Measurements from ENCODE around the gene SHC4.
A peak's percentile ranks its signal among the peaks of the same experiment; 100 is the strongest.
"Not testable (repeated sequence)": the region's sequence is repeated elsewhere in the genome, so short reads cannot be mapped to it uniquely, and the experiment has no call there.

SHC4 gene

DNA sequence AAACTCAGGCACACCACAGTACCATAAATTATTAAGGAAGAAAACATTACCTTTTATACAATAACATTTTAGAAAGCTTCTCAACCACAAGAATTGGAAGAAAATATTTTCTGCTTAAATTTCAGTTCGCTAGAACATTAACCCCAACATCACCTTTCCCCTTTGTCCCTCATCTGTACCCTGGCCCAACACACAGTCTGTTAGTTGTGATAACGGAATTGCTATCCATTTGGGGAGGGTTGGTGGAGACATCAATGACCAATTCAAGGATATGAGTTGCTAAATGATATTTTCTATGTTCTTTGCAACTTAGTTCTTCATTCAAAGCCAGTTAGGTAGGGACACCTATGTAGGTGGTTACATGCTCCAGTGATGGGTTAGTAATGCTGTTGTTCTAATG, 80.0 kb downstream of the SHC4 start:
- no peak for DNase-seq (ENCODE audit: low read depth, low spot score)

DNA sequence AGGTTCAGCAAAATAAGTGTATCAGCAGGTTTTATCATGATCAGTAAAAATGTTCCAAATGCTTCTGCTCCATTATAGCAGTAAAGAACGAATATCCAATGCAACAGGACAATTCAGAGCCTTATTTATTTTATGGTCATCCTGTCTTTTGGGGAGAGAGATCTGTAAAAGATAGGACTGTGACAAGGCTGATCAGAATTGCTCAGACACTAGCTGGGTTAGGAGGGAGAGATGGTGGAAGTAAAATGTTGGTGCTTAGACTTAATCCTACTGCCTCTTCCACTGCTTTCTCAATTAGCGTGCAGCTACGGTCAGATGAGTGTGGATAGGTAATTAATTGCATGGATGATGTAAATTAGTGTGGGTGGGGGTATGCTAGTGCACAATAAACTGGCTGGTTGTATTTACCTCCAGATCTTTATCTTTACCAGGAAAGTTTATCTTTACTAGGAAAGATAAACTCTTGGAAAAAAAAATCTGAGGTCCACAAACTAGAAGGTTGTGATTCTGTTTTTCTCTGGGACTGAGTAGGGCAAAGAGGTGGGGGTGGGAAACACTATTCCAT, 83.6 kb downstream of the SHC4 start:
- no peak for DNase-seq (ENCODE audit: low read depth, low spot score)

DNA sequence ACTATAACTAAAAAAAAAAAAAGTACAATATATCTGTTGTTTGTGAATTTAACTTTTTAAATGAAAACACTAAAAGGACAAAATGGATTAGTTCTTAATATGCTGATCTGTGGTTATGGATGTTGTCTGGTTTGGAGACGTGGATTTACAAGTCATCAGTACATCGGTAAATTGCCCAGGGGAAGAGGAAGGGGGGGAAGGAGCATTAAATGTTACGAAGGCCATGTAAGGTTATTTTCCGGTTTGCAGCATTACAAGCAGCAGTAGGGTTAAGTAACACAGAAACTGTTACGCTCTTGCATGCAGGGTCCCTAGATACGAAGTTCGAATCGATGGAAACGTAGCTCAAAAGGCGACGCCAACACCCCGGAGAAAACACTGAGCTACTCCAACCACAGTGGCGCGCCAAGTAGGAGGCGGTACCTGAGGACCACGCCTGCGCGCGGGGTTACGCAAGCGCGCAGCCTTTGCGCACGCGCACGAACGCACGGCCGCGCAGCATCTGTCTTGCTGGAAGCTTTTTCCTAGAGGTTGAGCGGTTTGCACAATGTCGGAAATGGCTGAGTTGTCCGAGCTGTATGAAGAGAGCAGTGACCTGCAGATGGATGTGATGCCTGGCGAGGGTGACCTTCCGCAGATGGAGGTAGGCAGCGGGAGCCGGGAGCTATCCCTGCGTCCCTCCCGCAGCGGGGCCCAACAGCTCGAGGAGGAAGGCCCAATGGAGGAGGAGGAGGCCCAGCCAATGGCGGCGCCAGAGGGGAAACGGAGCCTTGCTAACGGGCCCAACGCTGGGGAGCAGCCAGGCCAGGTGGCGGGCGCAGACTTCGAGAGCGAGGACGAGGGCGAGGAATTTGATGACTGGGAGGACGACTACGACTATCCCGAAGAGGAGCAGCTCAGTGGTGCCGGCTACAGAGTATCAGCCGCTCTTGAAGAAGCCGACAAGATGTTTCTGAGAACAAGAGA, 85.8 kb downstream of the SHC4 start, which contains the start of gene EID1:
Gene EID1, plus strand, starts transcription at position 505 of the 966 bp plus-strand sequence. Its CDS starts 43 bp downstream, at position 548.
- DNase-seq (ENCODE audit: low read depth, low spot score) = peak; percentile 91

DNA sequence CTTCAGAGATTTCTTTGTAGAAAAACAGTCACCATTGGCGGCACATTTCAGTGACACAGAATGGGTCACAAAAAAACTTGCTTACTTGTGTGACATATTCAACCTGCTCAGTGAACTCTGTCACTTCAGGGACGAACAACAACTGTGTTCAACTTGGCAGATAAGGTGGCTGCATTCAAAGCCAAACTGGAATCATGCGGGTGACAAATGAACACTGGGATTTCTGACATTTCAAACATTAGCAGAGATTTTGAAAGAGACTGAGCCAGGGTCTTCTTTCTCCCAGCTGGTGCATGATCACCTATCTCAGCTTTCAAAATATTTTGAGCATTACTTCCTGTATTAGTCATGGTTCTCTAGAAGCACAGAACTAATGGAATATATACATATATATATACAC, 87.7 kb downstream of the SHC4 start:
- no peak for DNase-seq (ENCODE audit: low read depth, low spot score)

DNA sequence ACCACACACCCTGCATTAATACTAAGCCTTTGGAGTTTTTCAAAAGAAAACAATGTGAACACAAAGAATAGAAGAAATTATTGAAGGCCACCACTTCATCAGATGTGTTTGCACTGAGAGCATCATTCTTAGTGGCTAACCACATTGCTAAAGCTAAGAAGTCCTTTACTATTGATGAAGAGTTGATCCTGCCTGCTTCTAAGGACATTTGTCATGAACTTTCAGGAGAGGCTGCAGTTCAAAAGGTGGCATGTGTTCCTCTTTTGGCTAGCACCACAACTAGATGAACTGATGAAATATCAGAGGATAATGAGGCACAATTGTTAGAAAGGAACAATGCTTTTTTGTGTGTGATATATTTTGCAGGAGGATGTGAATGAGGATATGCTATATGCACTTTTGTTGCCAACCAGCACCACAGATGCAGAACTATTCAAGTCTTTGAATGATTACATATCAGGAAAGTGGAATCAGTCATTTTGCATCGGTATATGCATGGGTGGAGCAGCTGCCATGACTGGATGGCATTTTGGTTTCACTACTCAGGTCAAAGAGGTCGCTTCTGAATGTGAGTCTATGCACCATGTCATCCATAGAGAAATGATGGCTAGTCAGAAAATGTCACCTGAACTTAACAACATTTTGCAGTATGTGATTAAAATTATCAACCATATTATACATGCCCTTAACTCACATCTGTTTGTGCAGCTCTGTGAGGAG, 88.3 kb downstream of the SHC4 start:
- no peak for DNase-seq (ENCODE audit: low read depth, low spot score)

DNA sequence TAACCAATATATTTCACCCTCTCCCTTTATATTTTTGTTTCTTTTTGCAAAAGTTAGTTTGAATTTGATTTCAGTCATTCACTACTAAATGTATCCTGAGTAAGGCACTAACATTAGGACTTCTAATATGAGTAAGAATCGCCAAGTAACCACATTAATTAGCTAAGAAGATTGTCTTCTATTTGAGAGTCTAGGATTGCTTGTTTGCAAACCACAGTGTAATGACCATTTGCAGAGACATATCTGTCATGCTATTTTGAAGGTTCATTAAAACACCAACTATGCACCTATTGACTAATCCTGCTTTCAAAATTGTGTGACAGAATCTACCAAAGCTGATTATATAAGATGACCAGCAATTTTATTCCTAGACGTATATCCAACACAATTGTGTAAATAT, 91.1 kb downstream of the SHC4 start:
- DNase-seq (ENCODE audit: low read depth, low spot score) = no peak

DNA sequence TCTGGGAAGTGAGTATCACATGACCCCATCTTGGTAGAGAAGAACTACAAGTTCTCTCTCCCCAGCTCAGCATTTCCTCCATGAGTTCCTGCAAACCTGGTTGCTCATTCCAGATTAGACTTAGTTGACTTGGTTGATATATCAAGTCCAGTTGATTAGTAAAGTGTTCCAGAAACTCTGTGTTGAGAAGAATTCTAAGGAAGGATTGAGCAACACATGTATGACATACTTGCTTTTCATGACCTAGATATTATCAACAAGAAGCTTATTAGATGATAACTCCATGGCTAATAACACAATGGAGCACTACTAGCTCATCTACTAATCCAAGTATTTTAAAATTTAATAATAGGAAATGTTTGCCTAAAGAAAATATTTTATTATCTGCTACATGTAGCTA, 92.2 kb downstream of the SHC4 start:
- DNase-seq (ENCODE audit: low read depth, low spot score) = no peak

DNA sequence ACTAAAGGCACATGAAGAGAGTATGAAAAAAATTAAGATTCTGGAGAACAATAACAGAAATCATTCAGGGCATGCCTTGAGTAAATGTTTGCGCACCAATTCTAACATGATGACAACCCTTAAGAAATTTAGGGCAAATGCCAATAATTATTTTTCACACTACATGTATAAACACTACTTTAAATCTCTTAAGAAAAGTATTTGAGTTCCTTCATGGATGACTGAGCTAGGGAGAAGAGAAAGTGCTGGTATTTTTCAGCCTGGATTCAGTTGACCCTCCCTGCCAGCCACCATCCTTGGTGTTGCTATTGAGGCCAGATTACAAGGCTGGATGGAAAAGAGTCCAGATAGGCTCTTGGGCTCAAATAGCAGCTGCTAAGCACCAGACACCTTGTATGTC, 93.8 kb downstream of the SHC4 start:
- DNase-seq (ENCODE audit: low read depth, low spot score) = no peak

DNA sequence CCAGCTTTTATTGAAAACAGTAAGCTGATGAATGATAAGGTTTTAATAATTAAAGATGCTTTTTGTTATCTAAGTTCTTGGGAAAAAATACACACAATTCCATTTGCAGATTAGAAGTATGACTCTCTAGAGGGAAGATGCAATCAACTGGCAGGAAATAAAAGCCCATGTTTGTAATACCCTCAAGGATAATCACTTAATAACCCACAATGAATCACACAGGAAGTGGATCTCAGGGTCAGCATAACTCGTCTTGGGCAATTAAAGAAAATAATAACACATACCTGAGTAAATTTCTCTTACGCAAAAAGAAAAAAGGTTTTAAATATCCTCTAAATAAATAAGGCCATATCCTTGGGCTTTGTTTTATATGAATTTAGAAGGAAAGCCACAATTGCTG, 95.2 kb downstream of the SHC4 start:
- DNase-seq (ENCODE audit: low read depth, low spot score) = no peak

DNA sequence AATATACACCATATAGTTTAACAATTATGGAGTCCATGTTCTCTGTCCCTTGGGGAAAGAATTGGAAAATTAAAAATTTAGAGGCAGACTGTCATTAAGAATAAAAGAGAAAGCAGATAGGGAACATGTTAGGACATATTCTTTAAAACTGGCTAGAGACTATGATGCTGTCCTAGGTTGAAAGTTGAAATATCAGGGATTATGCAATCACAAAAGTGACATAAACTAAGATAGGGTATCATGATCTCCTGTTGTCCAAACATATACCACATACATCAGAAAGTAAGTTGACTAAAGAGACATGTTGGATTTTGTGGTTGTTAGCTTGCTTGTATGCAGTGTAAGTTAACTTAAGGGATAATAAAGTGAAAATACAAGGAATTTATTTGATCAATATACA, 95.7 kb downstream of the SHC4 start:
- no peak for DNase-seq (ENCODE audit: low read depth, low spot score)

DNA sequence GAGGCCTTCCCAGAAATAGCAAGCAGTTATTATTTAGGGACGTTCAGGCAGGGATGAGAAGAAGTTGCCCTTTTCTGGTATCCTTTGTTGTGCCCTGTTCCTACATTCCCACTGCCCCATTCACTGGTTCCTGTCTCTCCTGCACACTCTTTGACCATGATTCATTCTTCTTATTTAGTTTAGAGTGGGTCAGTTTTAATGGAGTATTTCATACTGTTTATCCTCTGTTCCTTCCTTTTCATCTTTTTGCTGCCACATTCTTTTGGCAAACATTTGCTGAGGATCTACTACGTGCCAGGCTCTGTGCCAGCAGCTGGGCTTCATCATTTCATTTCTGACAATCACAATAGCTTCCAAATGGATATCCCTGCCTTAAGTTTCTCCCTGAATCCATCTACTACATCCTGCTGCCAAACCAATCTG, 97.6 kb downstream of the SHC4 start:
- no peak for DNase-seq (ENCODE audit: low read depth, low spot score)

DNA sequence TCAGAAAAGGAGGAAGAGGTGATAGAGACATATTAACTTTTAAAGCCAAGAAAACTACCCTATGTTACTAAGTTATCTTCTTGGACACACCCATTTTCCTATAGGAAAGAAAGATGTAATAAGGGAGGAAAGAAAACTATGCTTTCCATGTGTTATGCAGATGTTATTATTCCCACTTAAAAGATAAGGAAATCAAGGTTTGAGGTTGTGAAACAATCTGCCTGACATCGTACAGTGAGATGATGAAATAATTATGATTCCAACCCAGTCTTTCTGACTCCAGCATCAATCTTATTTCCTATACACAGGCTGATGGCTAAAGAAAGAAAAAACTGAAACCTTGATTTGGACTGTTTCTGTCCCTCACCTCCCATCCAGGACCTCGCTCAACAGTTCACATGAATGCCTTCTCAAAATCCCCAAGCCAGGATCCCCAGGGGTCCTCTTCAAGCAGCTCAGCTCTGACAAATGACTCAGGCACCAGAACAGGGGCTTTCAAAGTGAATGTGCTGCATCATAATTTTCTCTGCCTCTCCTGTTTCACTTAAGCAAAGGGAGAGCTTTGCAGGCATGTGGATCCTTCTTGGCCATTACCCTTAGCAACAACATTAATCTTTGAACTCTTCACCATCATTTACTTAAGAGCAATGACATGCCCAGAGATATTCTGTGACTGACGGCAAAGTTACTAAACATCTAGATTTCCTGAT, 98.2 kb downstream of the SHC4 start:
- no peak for DNase-seq (ENCODE audit: low read depth, low spot score)

DNA sequence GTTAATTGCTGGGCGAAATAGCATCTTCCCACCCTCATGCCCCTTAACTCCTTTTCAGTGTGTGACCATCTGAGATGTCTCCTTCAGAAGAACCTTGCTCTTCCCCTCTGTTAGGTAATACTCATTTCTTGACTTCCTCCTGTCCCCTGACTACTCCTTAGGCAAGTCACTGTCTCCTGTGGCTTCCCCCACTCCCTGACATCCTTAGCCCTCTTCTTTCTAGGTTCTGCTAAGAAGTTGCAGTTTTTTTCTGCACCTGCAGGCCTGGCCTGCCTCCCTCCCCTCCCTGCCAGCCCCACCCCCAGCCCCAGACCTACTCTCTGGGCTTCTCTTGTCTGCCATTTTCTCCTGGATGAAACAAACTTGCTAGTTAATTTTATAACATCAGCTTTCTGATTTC, 101.0 kb downstream of the SHC4 start:
- DNase-seq (ENCODE audit: low read depth, low spot score) = no peak

DNA sequence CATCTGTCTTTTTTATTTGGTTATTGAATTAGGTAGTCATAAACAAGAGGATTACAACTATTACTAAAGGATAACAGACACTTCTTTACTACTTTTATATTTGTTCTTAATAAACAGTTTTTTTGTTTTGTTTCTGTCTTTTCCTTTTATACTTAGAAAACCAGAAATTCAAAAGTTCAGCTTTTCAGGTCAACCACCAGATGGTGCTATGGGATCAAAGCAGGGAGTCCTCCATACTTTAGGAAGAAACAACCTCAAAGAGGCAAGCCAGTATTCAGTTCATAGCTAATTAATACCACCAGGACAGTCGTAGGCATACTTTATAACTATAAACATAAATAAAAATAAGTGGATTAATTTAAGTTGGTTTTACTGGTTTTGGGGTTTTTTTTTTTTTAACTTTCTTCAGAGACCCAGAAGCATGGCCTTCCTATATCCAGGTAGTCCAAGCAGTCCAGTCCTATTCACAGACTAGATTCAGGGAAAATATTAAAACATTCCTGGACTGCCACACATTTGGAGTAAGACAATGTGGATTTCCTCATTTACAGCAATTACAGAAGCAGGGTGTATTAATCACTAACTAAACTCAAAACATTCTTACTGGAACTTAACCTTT, 101.8 kb downstream of the SHC4 start:
- DNase-seq (ENCODE audit: low read depth, low spot score) = no peak

DNA sequence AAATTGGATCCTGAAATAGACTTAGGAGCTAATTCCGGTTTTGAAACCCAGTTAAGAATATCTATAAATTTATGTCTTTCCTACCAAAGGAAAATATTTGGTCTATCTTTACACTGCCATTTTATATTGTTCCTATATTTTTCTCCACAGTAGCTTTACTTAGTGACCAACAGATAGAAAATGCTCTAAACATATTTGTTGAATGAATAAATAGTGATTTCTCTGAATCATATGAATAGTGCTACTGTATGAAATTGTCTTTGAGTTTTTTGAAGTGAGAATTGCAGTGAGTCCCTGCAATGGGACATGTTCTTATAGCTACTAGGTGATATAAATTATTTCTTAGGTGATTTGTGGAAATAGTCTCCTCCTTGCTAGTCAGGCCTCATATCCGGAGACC, 104.3 kb downstream of the SHC4 start:
- DNase-seq (ENCODE audit: low read depth, low spot score) = no peak

DNA sequence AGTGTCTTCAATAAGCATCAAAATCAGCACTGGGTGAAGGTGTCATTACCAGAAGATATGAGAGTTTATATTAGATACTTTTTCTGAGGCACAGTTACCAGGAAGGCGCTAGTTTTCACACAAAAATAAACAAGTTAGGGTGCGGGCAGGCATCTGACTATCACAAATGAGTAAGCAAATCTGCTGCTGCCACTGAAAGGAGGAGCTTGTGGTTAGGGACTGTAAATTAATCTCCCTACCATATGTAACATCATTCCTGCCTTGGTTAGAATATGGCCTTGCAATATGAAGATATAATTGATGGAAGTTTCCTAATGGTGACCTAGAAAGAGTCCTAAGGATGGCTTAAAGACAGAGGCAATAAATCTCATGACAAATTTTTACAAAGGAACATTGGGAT, 105.3 kb downstream of the SHC4 start:
- no peak for DNase-seq (ENCODE audit: low read depth, low spot score)

DNA sequence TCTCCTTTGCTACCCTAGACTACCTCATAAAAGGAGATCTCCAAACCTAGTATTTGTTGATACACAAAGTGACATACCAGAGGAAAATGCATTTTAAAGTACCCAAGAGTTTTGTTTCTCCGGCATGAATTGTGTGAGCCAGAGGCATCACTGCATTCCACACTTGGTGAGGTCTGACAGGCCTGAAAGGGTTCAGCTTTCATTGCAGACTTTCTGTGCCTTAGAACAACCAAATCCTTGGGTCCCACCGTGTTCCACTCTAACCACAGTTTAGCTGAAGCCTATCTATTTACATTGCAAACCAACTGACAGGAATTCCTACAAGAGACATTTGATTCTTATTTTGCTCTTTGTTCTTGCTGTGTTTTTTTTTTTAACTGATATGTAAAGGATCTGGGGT, 106.8 kb downstream of the SHC4 start:
- no peak for DNase-seq (ENCODE audit: low read depth, low spot score)

DNA sequence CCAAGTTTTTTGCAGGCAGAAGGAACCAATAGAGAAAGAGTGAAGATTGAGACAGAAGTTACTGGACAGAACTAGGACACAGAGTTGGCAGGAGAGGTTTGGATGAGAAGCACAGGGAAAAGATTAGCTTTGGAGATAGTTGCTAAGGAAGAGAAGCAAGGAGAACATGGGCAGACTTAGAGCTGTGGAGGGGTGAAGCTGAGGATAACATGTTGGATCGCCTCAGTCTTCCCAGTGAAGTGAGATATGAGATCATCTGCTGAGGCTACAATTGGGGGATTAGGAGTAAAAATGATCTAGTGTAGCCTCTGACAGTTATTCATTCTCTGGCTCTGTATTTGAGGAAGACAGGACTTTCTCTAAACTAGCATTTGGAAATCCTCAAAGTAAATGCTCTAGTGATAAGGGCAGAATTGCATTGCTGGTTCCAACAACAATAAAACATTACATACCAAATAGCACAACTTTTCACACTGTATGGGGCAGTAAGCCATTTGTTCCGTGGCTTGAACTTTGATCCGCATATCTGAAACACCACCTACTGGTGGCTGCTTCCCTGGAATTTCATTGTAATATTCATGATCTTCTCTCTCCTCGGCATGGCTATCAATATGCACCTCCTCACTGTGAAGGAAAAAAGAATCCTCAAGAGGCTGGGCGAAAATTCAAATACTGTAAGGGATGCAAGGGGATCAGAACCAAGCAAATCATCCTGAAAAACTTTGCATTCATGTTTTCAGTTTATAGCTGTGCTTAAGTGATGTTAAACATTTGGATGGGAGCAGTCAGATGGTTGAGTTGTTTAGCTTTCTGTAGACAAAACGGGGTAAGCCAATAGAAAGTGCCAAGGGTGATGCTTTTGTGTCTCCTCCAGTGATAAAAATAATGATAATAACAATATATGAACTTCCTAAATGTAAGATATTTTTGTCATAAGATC, 107.9 kb downstream of the SHC4 start:
- DNase-seq (ENCODE audit: low read depth, low spot score) = no peak

DNA sequence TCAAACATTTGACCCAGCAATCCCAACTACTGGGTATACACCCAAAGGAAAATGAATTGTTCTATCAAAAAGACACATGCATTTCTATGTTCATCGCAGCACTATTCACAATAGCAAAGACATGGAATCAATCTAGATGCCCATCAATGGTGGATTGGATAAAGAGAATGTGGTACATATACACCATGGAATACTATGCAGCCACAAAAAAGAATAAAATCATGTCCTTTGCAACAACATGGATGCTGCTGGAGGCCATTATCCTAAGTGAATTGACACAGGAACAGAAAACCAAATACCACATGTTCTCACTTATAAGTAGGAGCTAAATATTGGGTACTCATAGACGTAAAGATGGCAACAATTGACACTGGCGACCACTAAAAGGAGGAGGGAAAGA, 109.3 kb downstream of the SHC4 start:
- DNase-seq (ENCODE audit: low read depth, low spot score) = not testable (repeated sequence)

DNA sequence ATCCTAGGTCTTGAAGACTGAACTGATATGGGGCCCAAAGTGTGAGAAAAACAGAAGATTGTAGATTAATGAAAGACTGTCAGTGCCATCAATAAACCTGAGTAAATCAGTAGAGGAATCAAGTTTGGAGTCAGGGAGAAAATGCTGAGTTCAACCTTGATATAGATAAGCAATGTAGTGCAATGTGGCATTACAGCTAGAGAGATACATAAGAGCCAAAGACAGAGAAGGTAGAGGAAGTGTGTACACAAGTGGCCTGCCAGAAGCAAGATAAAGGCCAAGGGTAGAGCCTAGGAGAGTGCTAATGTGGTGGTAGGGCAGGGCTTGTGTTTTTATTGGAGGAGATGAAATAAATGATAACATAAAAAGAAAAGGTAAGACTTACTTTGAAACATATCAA, 111.8 kb downstream of the SHC4 start:
- no peak for DNase-seq (ENCODE audit: low read depth, low spot score)

Measured in brain pericyte (primary cell).